Measurements from ENCODE around the gene ENTREP1.

The ENTREP1 gene

GRCh38 chr9:69377291-69377690 lies 52.3 kb downstream of the ENTREP1 start:
- Mint-ChIP-seq H3K4me1 (no peaks in the 10 kb centered on the region), H3K9me3 (no peaks in the 10 kb centered on the region), H3K4me3 (no peak overlapping the region), H3K27me3 (no peaks in the 10 kb centered on the region), H3K27ac (no peak overlapping the region), H3K36me3 (no peaks in the 10 kb centered on the region)
- no peak for ATAC-seq

- Mint-ChIP-seq H3K27ac (no peak overlapping the region), H3K4me1 (no peaks in the 10 kb centered on the region), H3K27me3 (no peaks in the 10 kb centered on the region), H3K36me3 (no peaks in the 10 kb centered on the region), H3K9me3 (no peaks in the 10 kb centered on the region), H3K4me3 (no peak overlapping the region)
- ATAC-seq: no peak
Observed at GRCh38 chr9:69377981-69378380, 53.0 kb downstream of the ENTREP1 start.

- no peak overlapping the region for H3K27ac Mint-ChIP-seq
- ATAC-seq: no peak
- no peaks in the 10 kb centered on the region for H3K4me1 Mint-ChIP-seq
- H3K36me3 Mint-ChIP-seq: no peaks in the 10 kb centered on the region
- H3K4me3 Mint-ChIP-seq: no peak overlapping the region
- H3K27me3 Mint-ChIP-seq: peaks cover 14% of the 10 kb centered on the region
- no peaks in the 10 kb centered on the region for H3K9me3 Mint-ChIP-seq
Observed at GRCh38 chr9:69379270-69379982, 54.4 kb downstream of the ENTREP1 start.

- ATAC-seq: no peak
- H3K36me3 Mint-ChIP-seq: no peaks in the 10 kb centered on the region
- no peaks in the 10 kb centered on the region for H3K9me3 Mint-ChIP-seq
- no peak overlapping the region for H3K27ac Mint-ChIP-seq
- H3K4me3 Mint-ChIP-seq: no peak overlapping the region
- peaks cover 14% of the 10 kb centered on the region for H3K27me3 Mint-ChIP-seq
- no peaks in the 10 kb centered on the region for H3K4me1 Mint-ChIP-seq
Observed at GRCh38 chr9:69380301-69380700, 55.3 kb downstream of the ENTREP1 start.

- H3K27ac Mint-ChIP-seq: no peak overlapping the region
- peaks cover 14% of the 10 kb centered on the region for H3K27me3 Mint-ChIP-seq
- no peak overlapping the region for H3K4me3 Mint-ChIP-seq
- no peaks in the 10 kb centered on the region for H3K9me3 Mint-ChIP-seq
- no peaks in the 10 kb centered on the region for H3K4me1 Mint-ChIP-seq
- ATAC-seq: no peak
- no peaks in the 10 kb centered on the region for H3K36me3 Mint-ChIP-seq
Observed at GRCh38 chr9:69380811-69381210, 55.8 kb downstream of the ENTREP1 start.

- no peak for ATAC-seq
- Mint-ChIP-seq H3K27me3 (peaks cover 14% of the 10 kb centered on the region), H3K27ac (no peak overlapping the region), H3K4me1 (no peaks in the 10 kb centered on the region), H3K4me3 (no peak overlapping the region), H3K36me3 (no peaks in the 10 kb centered on the region), H3K9me3 (no peaks in the 10 kb centered on the region)
Observed at GRCh38 chr9:69382135-69382534, 57.1 kb downstream of the ENTREP1 start.

GRCh38 chr9:69385581-69386033 lies 60.6 kb downstream of the ENTREP1 start:
- H3K4me1 Mint-ChIP-seq: no peaks in the 10 kb centered on the region
- no peak overlapping the region for H3K27ac Mint-ChIP-seq
- no peak for ATAC-seq

GRCh38 chr9:69386651-69387050 lies 61.6 kb downstream of the ENTREP1 start:
- peaks cover 14% of the 10 kb centered on the region for H3K27me3 Mint-ChIP-seq
- no peak overlapping the region for H3K4me3 Mint-ChIP-seq
- no peak for ATAC-seq
- H3K36me3 Mint-ChIP-seq: no peaks in the 10 kb centered on the region
- no peaks in the 10 kb centered on the region for H3K9me3 Mint-ChIP-seq
- H3K4me1 Mint-ChIP-seq: no peaks in the 10 kb centered on the region
- no peak overlapping the region for H3K27ac Mint-ChIP-seq

More at GRCh38 chr9:69385581-69386033, 60.6 kb downstream of the ENTREP1 start:
- H3K27me3 Mint-ChIP-seq: peaks cover 14% of the 10 kb centered on the region
- no peaks in the 10 kb centered on the region for H3K9me3 Mint-ChIP-seq
- no peaks in the 10 kb centered on the region for H3K36me3 Mint-ChIP-seq
- H3K4me3 Mint-ChIP-seq: no peak overlapping the region

- ATAC-seq: no peak
- Mint-ChIP-seq H3K27me3 (peaks cover 23% of the 10 kb centered on the region), H3K36me3 (no peaks in the 10 kb centered on the region), H3K4me3 (no peak overlapping the region), H3K4me1 (no peaks in the 10 kb centered on the region), H3K9me3 (no peaks in the 10 kb centered on the region), H3K27ac (no peak overlapping the region)
Observed at GRCh38 chr9:69388596-69388995, 63.6 kb downstream of the ENTREP1 start.

- H3K4me1 Mint-ChIP-seq: no peaks in the 10 kb centered on the region
- H3K27me3 Mint-ChIP-seq: peaks cover 16% of the 10 kb centered on the region
- no peaks in the 10 kb centered on the region for H3K36me3 Mint-ChIP-seq
- no peak overlapping the region for H3K4me3 Mint-ChIP-seq
- ATAC-seq: no peak
- H3K9me3 Mint-ChIP-seq: no peaks in the 10 kb centered on the region
- no peak overlapping the region for H3K27ac Mint-ChIP-seq
Observed at GRCh38 chr9:69389437-69389995, 64.5 kb downstream of the ENTREP1 start.

- H3K4me3 Mint-ChIP-seq: no peak overlapping the region
- H3K36me3 Mint-ChIP-seq: no peaks in the 10 kb centered on the region
- ATAC-seq: no peak
- no peaks in the 10 kb centered on the region for H3K4me1 Mint-ChIP-seq
- no peaks in the 10 kb centered on the region for H3K9me3 Mint-ChIP-seq
- H3K27ac Mint-ChIP-seq: no peak overlapping the region
- peaks cover 16% of the 10 kb centered on the region for H3K27me3 Mint-ChIP-seq
Observed at GRCh38 chr9:69391487-69391886, 66.5 kb downstream of the ENTREP1 start.

GRCh38 chr9:69391946-69392345 lies 66.9 kb downstream of the ENTREP1 start:
- Mint-ChIP-seq H3K4me3 (no peak overlapping the region), H3K4me1 (no peaks in the 10 kb centered on the region), H3K36me3 (no peaks in the 10 kb centered on the region), H3K27me3 (peaks cover 16% of the 10 kb centered on the region), H3K9me3 (no peaks in the 10 kb centered on the region), H3K27ac (no peak overlapping the region)
- ATAC-seq: no peak

- no peaks in the 10 kb centered on the region for H3K9me3 Mint-ChIP-seq
- H3K4me3 Mint-ChIP-seq: no peak overlapping the region
- H3K27me3 Mint-ChIP-seq: peaks cover 16% of the 10 kb centered on the region
- no peaks in the 10 kb centered on the region for H3K36me3 Mint-ChIP-seq
- no peak for ATAC-seq
- no peak overlapping the region for H3K27ac Mint-ChIP-seq
- no peaks in the 10 kb centered on the region for H3K4me1 Mint-ChIP-seq
Observed at GRCh38 chr9:69392826-69393225, 67.8 kb downstream of the ENTREP1 start.

- H3K9me3 Mint-ChIP-seq: no peaks in the 10 kb centered on the region
Observed at GRCh38 chr9:69393425-69393824, 68.4 kb downstream of the ENTREP1 start.

GRCh38 chr9:69395718-69396117 lies 70.7 kb downstream of the ENTREP1 start:
- Mint-ChIP-seq H3K27me3 (peaks cover 16% of the 10 kb centered on the region), H3K9me3 (no peaks in the 10 kb centered on the region), H3K27ac (no peak overlapping the region), H3K4me1 (no peaks in the 10 kb centered on the region), H3K4me3 (no peak overlapping the region), H3K36me3 (no peaks in the 10 kb centered on the region)
- ATAC-seq: no peak

More at GRCh38 chr9:69393425-69393824, 68.4 kb downstream of the ENTREP1 start:
- Mint-ChIP-seq H3K4me1 (no peaks in the 10 kb centered on the region), H3K27ac (no peak overlapping the region), H3K36me3 (no peaks in the 10 kb centered on the region), H3K4me3 (no peak overlapping the region), H3K27me3 (peaks cover 16% of the 10 kb centered on the region)
- ATAC-seq: no peak

GRCh38 chr9:69396759-69397158 lies 71.7 kb downstream of the ENTREP1 start:
- H3K9me3 Mint-ChIP-seq: no peaks in the 10 kb centered on the region
- no peaks in the 10 kb centered on the region for H3K36me3 Mint-ChIP-seq
- no peaks in the 10 kb centered on the region for H3K4me1 Mint-ChIP-seq
- H3K27ac Mint-ChIP-seq: no peak overlapping the region
- peaks cover 16% of the 10 kb centered on the region for H3K27me3 Mint-ChIP-seq
- H3K4me3 Mint-ChIP-seq: no peak overlapping the region
- no peak for ATAC-seq

Measured in stimulated activated memory B cell treated with anti-CD40 and anti-IgM and Interleukin-4, amounts not matched to agents 10 μg/mL and 1 μg/mL and 100 μg/mL, for 72 hours (primary cell).